Neural progenitor cell (in vitro differentiated cells): Measurements from ENCODE around the gene KSR1. TPM values are rescaled to one million over a fixed set of nuclear protein-coding genes. Genes with fewer than 3 reads are reported as not detected.

ENCODE experiments used
- DNase-seq: peaks from one replicate; pipeline ENCODE4 v3.0.0-alpha.2; 2016; ENCODE audit warnings: low spot score
- H2AFZ ChIP-seq: fragments of 200-600 bp; sonication (generic); replicated peaks from 2 replicates; pipeline ENCODE4 v1.6.1; 2016; ENCODE audit warnings: antibody characterized with exemption
- H3F3A ChIP-seq: fragments of 200-600 bp; sonication (generic); 2 replicates; pipeline ENCODE4 v1.6.1; 2016; ENCODE audit warnings: antibody characterized with exemption, low read depth
- H3K27ac ChIP-seq: fragments of 200-600 bp; sonication (generic); 2 replicates; pipeline ENCODE4 v1.5.1; 2016; ENCODE audit warnings: mild to moderate bottlenecking
- H3K27me3 ChIP-seq: fragments of 200-600 bp; sonication (generic); 2 replicates; pipeline ENCODE4 v1.6.1; 2016; ENCODE audit warnings: mild to moderate bottlenecking, moderate library complexity
- H3K36me3 ChIP-seq: fragments of 200-600 bp; sonication (generic); 2 replicates; pipeline ENCODE4 v1.5.1; 2016
- H3K4me1 ChIP-seq: fragments of 200-600 bp; sonication (generic); 2 replicates; pipeline ENCODE4 v1.6.1; 2016; ENCODE audit warnings: mixed run types
- H3K4me2 ChIP-seq: fragments of 200-600 bp; sonication (generic); 2 replicates; pipeline ENCODE4 v1.6.1; 2016
- H3K4me3 ChIP-seq: fragments of 200-600 bp; sonication (generic); 2 replicates; pipeline ENCODE4 v1.5.1; 2016
- H3K79me2 ChIP-seq: fragments of 200-600 bp; sonication (generic); 2 replicates; pipeline ENCODE4 v1.6.1; 2016; ENCODE audit warnings: low read depth
- H3K9ac ChIP-seq: fragments of 200-600 bp; sonication (generic); 2 replicates; pipeline ENCODE4 v1.6.1; 2016
- H3K9me3 ChIP-seq: fragments of 200-600 bp; sonication (generic); 2 replicates; pipeline ENCODE4 v1.5.1; 2016; ENCODE audit warnings: low read depth
- H4K20me1 ChIP-seq: fragments of 200-600 bp; sonication (generic); 2 replicates; pipeline ENCODE4 v1.6.1; 2016; ENCODE audit warnings: low read depth
- H3K27ac Mint-ChIP-seq: 3 replicates; pipeline ENCODE4 v1.8.0; 2021; ENCODE audit warnings: mixed read lengths
- H3K27me3 Mint-ChIP-seq: 2 replicates; pipeline ENCODE4 v1.8.0; 2022; ENCODE audit warnings: low read depth, mild to moderate bottlenecking, inconsistent platforms, moderate library complexity, mixed read lengths; ENCODE audit not compliant: insufficient read depth
- H3K36me3 Mint-ChIP-seq: 3 replicates; pipeline ENCODE4 v1.8.0; 2021; ENCODE audit warnings: mixed read lengths
- H3K4me1 Mint-ChIP-seq: 3 replicates; pipeline ENCODE4 v1.8.0; 2021; ENCODE audit warnings: mixed read lengths
- H3K4me3 Mint-ChIP-seq: 3 replicates; pipeline ENCODE4 v1.8.0; 2021; ENCODE audit warnings: mild to moderate bottlenecking, moderate library complexity, mixed read lengths
- H3K9me3 Mint-ChIP-seq: 3 replicates; pipeline ENCODE4 v1.8.0; 2020; ENCODE audit warnings: mixed read lengths
- EZH2 ChIP-seq: fragments of 200-600 bp; sonication (generic); IDR thresholded peaks from 2 replicates; pipeline ENCODE4 v1.6.1; 2017; ENCODE audit warnings: antibody characterized with exemption, mild to moderate bottlenecking, moderate library complexity
- EZH2phosphoT487 ChIP-seq: fragments of 200-600 bp; sonication (generic); IDR thresholded peaks from 2 replicates; pipeline ENCODE4 v1.6.1; 2017; ENCODE audit warnings: antibody characterized with exemption
- total RNA-seq: library from RNA; depleted of rRNA; stranded (reverse); fragments of >200 nt; gene quantifications from 2 replicates; pipeline ENCODE4 v1.2.3, GENCODE V29; 2015; ENCODE audit warnings: low replicate concordance
- TF ChIP-seq, protein P1 (sequence below): fragments of 200-600 bp; sonication (generic); IDR thresholded peaks from 2 replicates; pipeline ENCODE4 v1.5.1; 2017; ENCODE audit warnings: antibody characterized with exemption, mild to moderate bottlenecking

KSR1 gene
- total RNA-seq, 1 donor from 2014 or later: 16.4 TPM

DNA sequence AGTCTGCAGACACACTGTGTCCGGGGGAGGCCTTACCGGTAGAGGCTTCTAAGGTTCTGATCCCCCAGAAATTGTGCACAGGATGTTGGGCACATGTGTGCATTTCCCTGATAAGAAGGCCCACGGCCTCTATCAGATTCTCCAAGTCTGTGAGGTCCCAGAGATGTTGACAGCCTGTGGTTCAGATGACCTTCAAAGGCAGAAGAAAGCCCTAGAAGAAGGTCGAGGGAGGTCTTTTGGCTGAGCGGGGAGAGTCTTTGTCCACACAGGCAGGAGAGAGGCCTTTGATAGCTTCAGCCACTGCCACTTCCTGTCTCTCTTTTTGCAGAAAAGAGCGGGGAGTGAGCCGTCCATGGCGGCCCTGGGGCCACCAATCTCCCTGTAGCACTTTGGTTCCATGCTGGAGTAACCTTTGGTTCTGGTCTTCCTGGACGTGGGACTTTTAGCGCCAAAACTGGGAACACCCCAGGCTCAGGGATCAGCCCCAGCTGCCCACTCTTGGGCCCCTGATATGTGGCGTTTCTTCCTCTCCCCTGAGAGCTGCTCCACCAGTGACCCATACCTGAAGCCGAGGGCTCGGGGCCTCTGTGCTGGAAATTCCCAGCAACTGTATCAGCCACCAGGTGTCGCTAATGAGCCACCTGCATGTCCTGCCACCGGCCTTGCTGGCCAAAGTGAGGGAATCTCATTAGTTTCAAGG, 146.6 kb downstream of the KSR1 start:
- H3K36me3 Mint-ChIP-seq: peaks cover 4% of the 10 kb centered on the region
- no peaks in the 10 kb centered on the region for H3K79me2 ChIP-seq
- no peaks in the 10 kb centered on the region for H3F3A ChIP-seq
- H3K27me3 ChIP-seq: no peaks in the 10 kb centered on the region
- H3K36me3 ChIP-seq: no peaks in the 10 kb centered on the region
- no peak overlapping the region for H3K4me2 ChIP-seq
- no peak overlapping the region for H3K27ac Mint-ChIP-seq
- no peaks in the 10 kb centered on the region for H3K9me3 Mint-ChIP-seq
- peak; percentile 86 for DNase-seq
- no peaks in the 10 kb centered on the region for H3K9me3 ChIP-seq
- H3K27me3 Mint-ChIP-seq: peaks cover 2% of the 10 kb centered on the region
- peaks cover 8% of the 10 kb centered on the region for H3K4me1 Mint-ChIP-seq
- H3K27ac ChIP-seq: no peak overlapping the region
- no peak for TF ChIP-seq EZH2phosphoT487
- TF ChIP-seq, protein P1, sequence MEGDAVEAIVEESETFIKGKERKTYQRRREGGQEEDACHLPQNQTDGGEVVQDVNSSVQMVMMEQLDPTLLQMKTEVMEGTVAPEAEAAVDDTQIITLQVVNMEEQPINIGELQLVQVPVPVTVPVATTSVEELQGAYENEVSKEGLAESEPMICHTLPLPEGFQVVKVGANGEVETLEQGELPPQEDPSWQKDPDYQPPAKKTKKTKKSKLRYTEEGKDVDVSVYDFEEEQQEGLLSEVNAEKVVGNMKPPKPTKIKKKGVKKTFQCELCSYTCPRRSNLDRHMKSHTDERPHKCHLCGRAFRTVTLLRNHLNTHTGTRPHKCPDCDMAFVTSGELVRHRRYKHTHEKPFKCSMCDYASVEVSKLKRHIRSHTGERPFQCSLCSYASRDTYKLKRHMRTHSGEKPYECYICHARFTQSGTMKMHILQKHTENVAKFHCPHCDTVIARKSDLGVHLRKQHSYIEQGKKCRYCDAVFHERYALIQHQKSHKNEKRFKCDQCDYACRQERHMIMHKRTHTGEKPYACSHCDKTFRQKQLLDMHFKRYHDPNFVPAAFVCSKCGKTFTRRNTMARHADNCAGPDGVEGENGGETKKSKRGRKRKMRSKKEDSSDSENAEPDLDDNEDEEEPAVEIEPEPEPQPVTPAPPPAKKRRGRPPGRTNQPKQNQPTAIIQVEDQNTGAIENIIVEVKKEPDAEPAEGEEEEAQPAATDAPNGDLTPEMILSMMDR: peak; percentile 92
- H3K4me3 ChIP-seq: no peak overlapping the region
- H2AFZ ChIP-seq: no peak overlapping the region
- no peak overlapping the region for H3K9ac ChIP-seq
- H3K4me3 Mint-ChIP-seq: no peak overlapping the region
- no peaks in the 10 kb centered on the region for H3K4me1 ChIP-seq
- no peaks in the 10 kb centered on the region for H4K20me1 ChIP-seq

DNA sequence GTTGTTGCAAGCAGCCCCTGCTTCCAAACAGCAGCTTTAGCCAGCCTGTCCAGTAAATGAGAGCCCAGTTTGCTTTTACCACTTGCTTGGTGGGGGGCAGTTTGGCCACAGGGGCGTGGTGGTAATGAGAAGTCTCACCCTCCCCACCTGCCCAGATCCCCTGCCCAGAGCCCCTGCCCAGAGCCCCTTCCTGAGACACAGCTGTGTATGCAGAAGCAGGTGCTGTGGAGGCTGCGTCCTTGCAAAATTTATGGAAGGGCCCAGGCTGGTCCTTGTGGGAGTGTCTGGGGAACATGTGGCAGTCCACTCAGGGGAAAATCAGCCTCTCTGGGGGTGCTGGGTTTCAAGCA, 147.1 kb downstream of the KSR1 start:
- H3K79me2 ChIP-seq: no peaks in the 10 kb centered on the region
- Mint-ChIP-seq H3K9me3 (no peaks in the 10 kb centered on the region), H3K27ac (no peak overlapping the region), H3K4me3 (no peak overlapping the region), H3K4me1 (peaks cover 8% of the 10 kb centered on the region), H3K36me3 (peaks cover 4% of the 10 kb centered on the region), H3K27me3 (peaks cover 2% of the 10 kb centered on the region)
- no peak overlapping the region for H2AFZ ChIP-seq
- H3K4me2 ChIP-seq: no peak overlapping the region
- H3K9me3 ChIP-seq: no peaks in the 10 kb centered on the region
- no peak overlapping the region for H3K9ac ChIP-seq
- H3K36me3 ChIP-seq: no peaks in the 10 kb centered on the region
- no peaks in the 10 kb centered on the region for H3F3A ChIP-seq
- no peaks in the 10 kb centered on the region for H4K20me1 ChIP-seq
- H3K27me3 ChIP-seq: no peaks in the 10 kb centered on the region
- H3K4me1 ChIP-seq: no peaks in the 10 kb centered on the region
- no peak for TF ChIP-seq EZH2phosphoT487
- no peak for TF ChIP-seq EZH2
- TF ChIP-seq, protein P1: no peak
- H3K27ac ChIP-seq: no peak overlapping the region
- no peak overlapping the region for H3K4me3 ChIP-seq
- no peak for DNase-seq

DNA sequence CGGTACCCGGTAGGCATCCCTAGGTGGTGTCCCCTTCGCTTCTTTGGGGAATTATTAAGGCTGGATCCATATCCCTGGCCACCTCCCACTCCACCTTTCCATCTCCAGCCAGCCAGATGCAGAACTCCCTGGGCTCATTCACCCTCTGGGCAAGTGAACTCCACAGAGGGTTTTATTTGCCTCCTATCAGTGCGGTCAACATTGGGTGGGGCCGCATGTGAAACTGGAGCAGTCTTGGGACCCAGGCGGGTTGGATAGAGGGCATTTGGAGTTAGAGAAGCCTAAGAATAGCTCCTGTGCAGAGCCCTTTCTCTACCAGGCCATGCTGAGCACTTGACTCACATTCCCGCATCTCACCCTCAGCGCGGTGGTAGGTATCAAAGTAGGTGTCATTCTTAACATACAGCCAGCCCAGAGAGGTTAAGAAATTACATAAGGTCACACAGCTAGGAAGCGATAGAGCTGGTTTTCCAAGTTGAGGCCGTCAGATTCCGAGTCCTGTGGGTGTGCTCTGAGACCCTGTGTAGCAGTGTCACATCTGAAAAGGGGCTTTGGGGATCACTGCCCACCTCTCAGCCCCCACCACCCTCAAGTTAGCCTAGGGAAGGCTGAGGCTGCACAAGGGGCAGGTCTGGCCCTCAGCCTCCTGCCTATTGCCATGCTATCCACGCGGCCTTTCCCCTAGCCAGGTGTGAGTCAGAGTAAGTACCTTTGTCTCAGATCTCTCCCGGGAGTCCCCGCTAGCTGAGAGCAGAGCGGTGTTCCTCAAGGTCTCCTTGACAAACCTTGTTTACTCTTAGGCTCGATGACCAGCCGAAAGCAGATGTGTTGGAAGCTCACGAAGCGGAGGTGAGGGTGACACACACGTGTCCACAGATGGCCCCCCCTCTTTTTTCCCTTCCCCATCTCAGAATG, 147.9 kb downstream of the KSR1 start:
- Histone ChIP-seq H3K79me2 (no peaks in the 10 kb centered on the region), H3K9ac (no peak overlapping the region), H3F3A (no peaks in the 10 kb centered on the region), H2AFZ (no peak overlapping the region), H3K4me1 (no peaks in the 10 kb centered on the region), H3K4me2 (no peak overlapping the region), H3K4me3 (no peak overlapping the region), H3K36me3 (no peaks in the 10 kb centered on the region), H4K20me1 (no peaks in the 10 kb centered on the region), H3K9me3 (no peaks in the 10 kb centered on the region), H3K27me3 (no peaks in the 10 kb centered on the region), H3K27ac (no peak overlapping the region)
- H3K27me3 Mint-ChIP-seq: peaks cover 2% of the 10 kb centered on the region
- H3K4me3 Mint-ChIP-seq: no peak overlapping the region
- no peak for TF ChIP-seq EZH2phosphoT487
- no peak for TF ChIP-seq EZH2
- TF ChIP-seq, protein P1: no peak
- no peak for DNase-seq
- no peak overlapping the region for H3K27ac Mint-ChIP-seq
- H3K9me3 Mint-ChIP-seq: no peaks in the 10 kb centered on the region
- peaks cover 8% of the 10 kb centered on the region for H3K4me1 Mint-ChIP-seq
- peaks cover 4% of the 10 kb centered on the region for H3K36me3 Mint-ChIP-seq
